WTC11 (cell line): ENCODE results near the gene PCTP. TPM values are rescaled to one million over a fixed set of nuclear protein-coding genes. Genes with fewer than 3 reads are reported as not detected.

Source experiments
- ATAC-seq: fragments of 200-7000 bp; cut with Tn5 transposase; 2 replicates; pipeline ENCODE4 v1.10.0; 2021; ENCODE audit warnings: mild to moderate bottlenecking, moderate library complexity
- CTCF ChIA-PET: fragments of 300-600 bp; sonication (Branson Sonifier 250); formaldehyde crosslinking; loops from one replicate; lab custom pipeline; 2021; ENCODE audit warnings: antibody characterized with exemption; lab: Charles Lee
- POLR2A ChIA-PET: fragments of 350-600 bp; sonication (Branson Sonifier 250); formaldehyde crosslinking; loops from one replicate; lab custom pipeline; 2021; ENCODE audit warnings: antibody characterized with exemption; lab: Charles Lee
- DNase-seq: peaks from one replicate; pipeline ENCODE4 v3.0.0; 2021; ENCODE audit warnings: low spot score
- H3K27ac Mint-ChIP-seq: 2 replicates; pipeline ENCODE4 v1.8.0; 2021; ENCODE audit warnings: mixed read lengths
- H3K27me3 Mint-ChIP-seq: 2 replicates; pipeline ENCODE4 v1.8.0; 2021; ENCODE audit warnings: low read depth, mild to moderate bottlenecking, moderate library complexity, mixed read lengths
- H3K36me3 Mint-ChIP-seq: 2 replicates; pipeline ENCODE4 v1.8.0; 2021; ENCODE audit warnings: mixed read lengths
- H3K4me1 Mint-ChIP-seq: 2 replicates; pipeline ENCODE4 v1.8.0; 2022; ENCODE audit warnings: mixed read lengths
- H3K4me3 Mint-ChIP-seq: 2 replicates; pipeline ENCODE4 v1.8.0; 2021; ENCODE audit warnings: mild to moderate bottlenecking, moderate library complexity, mixed read lengths
- H3K9me3 Mint-ChIP-seq: 2 replicates; pipeline ENCODE4 v1.8.0; 2021; ENCODE audit warnings: mixed read lengths
- ATF1 ChIP-seq: sonication (generic); formaldehyde crosslinking; IDR thresholded peaks from 2 replicates; pipeline ENCODE4 v1.8.1; 2023; ENCODE audit warnings: mild to moderate bottlenecking, moderate library complexity, missing genetic modification reagents
- EMX1 ChIP-seq: fragments of 250-450 bp; sonication (Bioruptor Pico); IDR thresholded peaks from 2 replicates; pipeline ENCODE4 v1.8.0; 2021; ENCODE audit warnings: mild to moderate bottlenecking
- ESRRA ChIP-seq: sonication (generic); formaldehyde crosslinking; IDR thresholded peaks from 2 replicates; pipeline ENCODE4 v1.8.1; 2022; ENCODE audit warnings: mild to moderate bottlenecking, missing genetic modification reagents, borderline replicate concordance
- FOXP1 ChIP-seq: sonication (generic); formaldehyde crosslinking; IDR thresholded peaks from 2 replicates; pipeline ENCODE4 v1.8.0; 2022; ENCODE audit warnings: missing genetic modification reagents, mild to moderate bottlenecking, moderate library complexity, borderline replicate concordance
- GABPB1 ChIP-seq: sonication (generic); formaldehyde crosslinking; IDR thresholded peaks from 2 replicates; pipeline ENCODE4 v1.8.1; 2023; ENCODE audit warnings: mild to moderate bottlenecking, missing genetic modification reagents
- GRHL2 ChIP-seq: fragments of 250-450 bp; sonication (Bioruptor Pico); IDR thresholded peaks from 2 replicates; pipeline ENCODE4 v1.8.0; 2022; ENCODE audit warnings: mild to moderate bottlenecking, moderate library complexity; ENCODE audit not compliant: insufficient replicate concordance, severe bottlenecking
- GTF2I ChIP-seq: fragments of 250-450 bp; sonication (Bioruptor Pico); conservative IDR thresholded peaks from 2 replicates; pipeline ENCODE4 v1.4.0; 2021; ENCODE audit warnings: mild to moderate bottlenecking
- HMGA2 ChIP-seq: fragments of 250-450 bp; sonication (Bioruptor Pico); IDR thresholded peaks from 2 replicates; pipeline ENCODE4 v1.4.0; 2021; ENCODE audit warnings: mild to moderate bottlenecking, moderate library complexity
- IRF2 ChIP-seq: sonication (generic); formaldehyde crosslinking; IDR thresholded peaks from 2 replicates; pipeline ENCODE4 v1.8.0; 2022; ENCODE audit warnings: low read depth, missing genetic modification reagents, borderline replicate concordance
- NR2C2 ChIP-seq: sonication (generic); formaldehyde crosslinking; IDR thresholded peaks from 2 replicates; pipeline ENCODE4 v1.8.0; 2022; ENCODE audit warnings: mild to moderate bottlenecking, missing genetic modification reagents
- NR3C1 ChIP-seq: sonication (generic); formaldehyde crosslinking; conservative IDR thresholded peaks from 2 replicates; pipeline ENCODE4 v1.8.1; 2023; ENCODE audit warnings: low read depth, mild to moderate bottlenecking, missing genetic modification reagents
- OVOL2 ChIP-seq: fragments of 250-450 bp; sonication (Bioruptor Pico); IDR thresholded peaks from 2 replicates; pipeline ENCODE4 v1.9.0; 2021; ENCODE audit warnings: mild to moderate bottlenecking, borderline replicate concordance
- TEAD1 ChIP-seq: sonication (generic); formaldehyde crosslinking; IDR thresholded peaks from 2 replicates; pipeline ENCODE4 v1.8.0; 2022; ENCODE audit warnings: mild to moderate bottlenecking, missing genetic modification reagents
- TEAD4 ChIP-seq: sonication (generic); formaldehyde crosslinking; IDR thresholded peaks from 2 replicates; pipeline ENCODE4 v1.8.0; 2022; ENCODE audit warnings: mild to moderate bottlenecking, missing genetic modification reagents
- ZNF121 ChIP-seq: sonication (generic); formaldehyde crosslinking; IDR thresholded peaks from 2 replicates; pipeline ENCODE4 v1.8.0; 2023; ENCODE audit warnings: missing genetic modification reagents
- ZNF416 ChIP-seq: fragments of 250-450 bp; sonication (Bioruptor Pico); IDR thresholded peaks from 2 replicates; pipeline ENCODE4 v1.9.0; 2021; ENCODE audit warnings: mild to moderate bottlenecking, inconsistent platforms
- ZNF423 ChIP-seq: fragments of 250-450 bp; sonication (Bioruptor Pico); IDR thresholded peaks from 2 replicates; pipeline ENCODE4 v2.1.2; 2022; ENCODE audit warnings: mild to moderate bottlenecking, moderate library complexity
- total RNA-seq: library from RNA; stranded (reverse); gene quantifications from 3 replicates; pipeline ENCODE4 v1.2.3, GENCODE V29; 2021
- TF ChIP-seq, protein P1 (sequence below): sonication (generic); formaldehyde crosslinking; IDR thresholded peaks from 2 replicates; pipeline ENCODE4 v1.8.1; 2022; ENCODE audit warnings: low read depth, missing genetic modification reagents, borderline replicate concordance
- TF ChIP-seq, protein P2 (sequence below): sonication (generic); formaldehyde crosslinking; IDR thresholded peaks from 2 replicates; pipeline ENCODE4 v1.8.1; 2023; ENCODE audit warnings: mild to moderate bottlenecking, missing genetic modification reagents, moderate library complexity
- TF ChIP-seq, protein P3 (sequence below): sonication (generic); formaldehyde crosslinking; IDR thresholded peaks from 2 replicates; pipeline ENCODE4 v1.8.0; 2022; ENCODE audit warnings: mild to moderate bottlenecking, missing genetic modification reagents
- TF ChIP-seq, protein P4 (sequence below): fragments of 250-450 bp; sonication (Bioruptor Pico); IDR thresholded peaks from 2 replicates; pipeline ENCODE4 v1.9.0; 2021; ENCODE audit warnings: mild to moderate bottlenecking
- TF ChIP-seq, protein P5 (sequence below): fragments of 250-450 bp; sonication (Bioruptor Pico); IDR thresholded peaks from 2 replicates; pipeline ENCODE4 v1.8.0; 2021; ENCODE audit warnings: mild to moderate bottlenecking

Gene PCTP
- total RNA-seq, 1 experiment from 2014 or later: 10.3 TPM

DNA sequence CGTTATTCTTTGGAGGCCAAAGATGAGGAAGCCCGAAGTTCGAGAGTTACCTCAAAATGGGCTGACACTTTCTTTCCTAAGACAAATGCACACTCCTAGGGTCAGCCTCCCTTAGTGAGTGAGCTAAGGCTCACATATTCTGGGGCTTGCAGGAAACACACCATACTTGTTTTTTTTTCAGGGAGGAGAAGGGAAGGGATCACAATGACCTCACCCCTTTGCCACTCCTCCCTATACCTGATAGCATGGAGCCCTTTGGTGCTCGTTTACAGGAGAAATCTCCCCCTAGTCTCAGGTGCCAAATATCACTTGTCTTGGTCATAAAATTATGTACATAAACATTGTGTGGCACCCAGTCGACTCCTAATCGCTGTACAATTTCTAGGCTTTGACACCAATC lies 23.6 kb upstream of the PCTP start:
- no peak overlapping the region for H3K27ac Mint-ChIP-seq
- no peaks in the 10 kb centered on the region for H3K9me3 Mint-ChIP-seq
- no peak overlapping the region for H3K4me3 Mint-ChIP-seq
- CTCF ChIA-PET: interaction anchor here (1.0 kb wide), 1 partner anchor 15 kb away, joined by 3 read pairs; no protein-coding TSS in a partner anchor
- H3K36me3 Mint-ChIP-seq: no peaks in the 10 kb centered on the region
- no peak for ATAC-seq
- peaks cover 64% of the 10 kb centered on the region for H3K4me1 Mint-ChIP-seq
- POLR2A ChIA-PET: no interaction called here
- no peaks in the 10 kb centered on the region for H3K27me3 Mint-ChIP-seq
- DNase-seq: no peak
- no peak for TF ChIP-seq ZNF121 (CRISPR knock-in tag)
- TF ChIP-seq NR2C2: no peak
- TF ChIP-seq HMGA2 (CRISPR knock-in tag): no peak
- TF ChIP-seq ZNF423 (CRISPR knock-in tag): no peak
- no peak for TF ChIP-seq GABPB1 (CRISPR knock-in tag)
- TF ChIP-seq ESRRA (CRISPR knock-in tag): no peak
- TF ChIP-seq, protein P1, sequence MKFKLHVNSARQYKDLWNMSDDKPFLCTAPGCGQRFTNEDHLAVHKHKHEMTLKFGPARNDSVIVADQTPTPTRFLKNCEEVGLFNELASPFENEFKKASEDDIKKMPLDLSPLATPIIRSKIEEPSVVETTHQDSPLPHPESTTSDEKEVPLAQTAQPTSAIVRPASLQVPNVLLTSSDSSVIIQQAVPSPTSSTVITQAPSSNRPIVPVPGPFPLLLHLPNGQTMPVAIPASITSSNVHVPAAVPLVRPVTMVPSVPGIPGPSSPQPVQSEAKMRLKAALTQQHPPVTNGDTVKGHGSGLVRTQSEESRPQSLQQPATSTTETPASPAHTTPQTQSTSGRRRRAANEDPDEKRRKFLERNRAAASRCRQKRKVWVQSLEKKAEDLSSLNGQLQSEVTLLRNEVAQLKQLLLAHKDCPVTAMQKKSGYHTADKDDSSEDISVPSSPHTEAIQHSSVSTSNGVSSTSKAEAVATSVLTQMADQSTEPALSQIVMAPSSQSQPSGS (CRISPR knock-in tag): no peak
- TF ChIP-seq GRHL2: no peak
- TF ChIP-seq, protein P2, sequence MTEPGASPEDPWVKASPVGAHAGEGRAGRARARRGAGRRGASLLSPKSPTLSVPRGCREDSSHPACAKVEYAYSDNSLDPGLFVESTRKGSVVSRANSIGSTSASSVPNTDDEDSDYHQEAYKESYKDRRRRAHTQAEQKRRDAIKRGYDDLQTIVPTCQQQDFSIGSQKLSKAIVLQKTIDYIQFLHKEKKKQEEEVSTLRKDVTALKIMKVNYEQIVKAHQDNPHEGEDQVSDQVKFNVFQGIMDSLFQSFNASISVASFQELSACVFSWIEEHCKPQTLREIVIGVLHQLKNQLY: no peak
- no peak for TF ChIP-seq IRF2 (CRISPR knock-in tag)

DNA sequence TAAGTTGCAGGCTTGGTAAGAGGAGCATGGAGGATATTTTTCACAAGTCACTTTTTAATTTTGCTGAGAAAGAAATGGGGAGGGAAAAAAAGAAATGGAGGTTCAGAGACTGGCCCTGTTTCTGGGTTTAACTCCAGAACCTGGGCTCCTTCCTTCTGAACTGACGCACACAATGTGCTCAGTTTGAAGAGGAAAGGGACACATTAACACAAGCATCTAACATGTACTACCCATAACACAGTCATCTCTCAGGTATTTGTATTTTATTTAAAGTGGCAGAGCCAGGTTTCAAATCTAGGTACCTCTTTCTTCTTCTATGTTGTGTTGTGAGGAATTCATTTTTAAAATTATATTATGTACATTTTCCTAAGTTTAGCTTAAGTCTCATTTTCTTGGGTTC lies 22.9 kb upstream of the PCTP start:
- no peak for DNase-seq
- ChIA-PET POLR2A (no interaction called here), CTCF (interaction anchor here (1.8 kb wide), 1 partner anchor 10 kb away, joined by 8 read pairs; no protein-coding TSS in a partner anchor)
- ATAC-seq: no peak
- Mint-ChIP-seq H3K36me3 (no peaks in the 10 kb centered on the region), H3K27ac (no peak overlapping the region), H3K4me3 (no peak overlapping the region), H3K4me1 (peaks cover 64% of the 10 kb centered on the region), H3K9me3 (no peaks in the 10 kb centered on the region), H3K27me3 (no peaks in the 10 kb centered on the region)
- TF ChIP-seq GTF2I (CRISPR knock-in tag): no peak
- TF ChIP-seq OVOL2 (CRISPR knock-in tag): no peak
- TF ChIP-seq NR3C1 (CRISPR knock-in tag): no peak
- TF ChIP-seq EMX1 (CRISPR knock-in tag): no peak
- TF ChIP-seq, protein P3, sequence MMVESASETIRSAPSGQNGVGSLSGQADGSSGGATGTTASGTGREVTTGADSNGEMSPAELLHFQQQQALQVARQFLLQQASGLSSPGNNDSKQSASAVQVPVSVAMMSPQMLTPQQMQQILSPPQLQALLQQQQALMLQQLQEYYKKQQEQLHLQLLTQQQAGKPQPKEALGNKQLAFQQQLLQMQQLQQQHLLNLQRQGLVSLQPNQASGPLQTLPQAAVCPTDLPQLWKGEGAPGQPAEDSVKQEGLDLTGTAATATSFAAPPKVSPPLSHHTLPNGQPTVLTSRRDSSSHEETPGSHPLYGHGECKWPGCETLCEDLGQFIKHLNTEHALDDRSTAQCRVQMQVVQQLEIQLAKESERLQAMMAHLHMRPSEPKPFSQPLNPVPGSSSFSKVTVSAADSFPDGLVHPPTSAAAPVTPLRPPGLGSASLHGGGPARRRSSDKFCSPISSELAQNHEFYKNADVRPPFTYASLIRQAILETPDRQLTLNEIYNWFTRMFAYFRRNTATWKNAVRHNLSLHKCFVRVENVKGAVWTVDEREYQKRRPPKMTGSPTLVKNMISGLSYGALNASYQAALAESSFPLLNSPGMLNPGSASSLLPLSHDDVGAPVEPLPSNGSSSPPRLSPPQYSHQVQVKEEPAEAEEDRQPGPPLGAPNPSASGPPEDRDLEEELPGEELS (CRISPR knock-in tag): no peak
- TF ChIP-seq, protein P4, sequence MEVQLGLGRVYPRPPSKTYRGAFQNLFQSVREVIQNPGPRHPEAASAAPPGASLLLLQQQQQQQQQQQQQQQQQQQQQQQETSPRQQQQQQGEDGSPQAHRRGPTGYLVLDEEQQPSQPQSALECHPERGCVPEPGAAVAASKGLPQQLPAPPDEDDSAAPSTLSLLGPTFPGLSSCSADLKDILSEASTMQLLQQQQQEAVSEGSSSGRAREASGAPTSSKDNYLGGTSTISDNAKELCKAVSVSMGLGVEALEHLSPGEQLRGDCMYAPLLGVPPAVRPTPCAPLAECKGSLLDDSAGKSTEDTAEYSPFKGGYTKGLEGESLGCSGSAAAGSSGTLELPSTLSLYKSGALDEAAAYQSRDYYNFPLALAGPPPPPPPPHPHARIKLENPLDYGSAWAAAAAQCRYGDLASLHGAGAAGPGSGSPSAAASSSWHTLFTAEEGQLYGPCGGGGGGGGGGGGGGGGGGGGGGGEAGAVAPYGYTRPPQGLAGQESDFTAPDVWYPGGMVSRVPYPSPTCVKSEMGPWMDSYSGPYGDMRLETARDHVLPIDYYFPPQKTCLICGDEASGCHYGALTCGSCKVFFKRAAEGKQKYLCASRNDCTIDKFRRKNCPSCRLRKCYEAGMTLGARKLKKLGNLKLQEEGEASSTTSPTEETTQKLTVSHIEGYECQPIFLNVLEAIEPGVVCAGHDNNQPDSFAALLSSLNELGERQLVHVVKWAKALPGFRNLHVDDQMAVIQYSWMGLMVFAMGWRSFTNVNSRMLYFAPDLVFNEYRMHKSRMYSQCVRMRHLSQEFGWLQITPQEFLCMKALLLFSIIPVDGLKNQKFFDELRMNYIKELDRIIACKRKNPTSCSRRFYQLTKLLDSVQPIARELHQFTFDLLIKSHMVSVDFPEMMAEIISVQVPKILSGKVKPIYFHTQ (CRISPR knock-in tag): no peak
- TF ChIP-seq ZNF416 (CRISPR knock-in tag): no peak
- TF ChIP-seq, protein P5, sequence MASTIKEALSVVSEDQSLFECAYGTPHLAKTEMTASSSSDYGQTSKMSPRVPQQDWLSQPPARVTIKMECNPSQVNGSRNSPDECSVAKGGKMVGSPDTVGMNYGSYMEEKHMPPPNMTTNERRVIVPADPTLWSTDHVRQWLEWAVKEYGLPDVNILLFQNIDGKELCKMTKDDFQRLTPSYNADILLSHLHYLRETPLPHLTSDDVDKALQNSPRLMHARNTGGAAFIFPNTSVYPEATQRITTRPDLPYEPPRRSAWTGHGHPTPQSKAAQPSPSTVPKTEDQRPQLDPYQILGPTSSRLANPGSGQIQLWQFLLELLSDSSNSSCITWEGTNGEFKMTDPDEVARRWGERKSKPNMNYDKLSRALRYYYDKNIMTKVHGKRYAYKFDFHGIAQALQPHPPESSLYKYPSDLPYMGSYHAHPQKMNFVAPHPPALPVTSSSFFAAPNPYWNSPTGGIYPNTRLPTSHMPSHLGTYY (CRISPR knock-in tag): no peak
- no peak for TF ChIP-seq TEAD4 (CRISPR knock-in tag)
- TF ChIP-seq FOXP1 (CRISPR knock-in tag): no peak
- TF ChIP-seq TEAD1 (CRISPR knock-in tag): no peak
- TF ChIP-seq ATF1: no peak
